ENCODE results near the gene CDK9. TPM values are rescaled to one million over a fixed set of nuclear protein-coding genes. Genes with fewer than 3 reads are reported as not detected.

The CDK9 gene
- total RNA-seq, 1 experiment from 2014 or later: 37.3 TPM

DNA sequence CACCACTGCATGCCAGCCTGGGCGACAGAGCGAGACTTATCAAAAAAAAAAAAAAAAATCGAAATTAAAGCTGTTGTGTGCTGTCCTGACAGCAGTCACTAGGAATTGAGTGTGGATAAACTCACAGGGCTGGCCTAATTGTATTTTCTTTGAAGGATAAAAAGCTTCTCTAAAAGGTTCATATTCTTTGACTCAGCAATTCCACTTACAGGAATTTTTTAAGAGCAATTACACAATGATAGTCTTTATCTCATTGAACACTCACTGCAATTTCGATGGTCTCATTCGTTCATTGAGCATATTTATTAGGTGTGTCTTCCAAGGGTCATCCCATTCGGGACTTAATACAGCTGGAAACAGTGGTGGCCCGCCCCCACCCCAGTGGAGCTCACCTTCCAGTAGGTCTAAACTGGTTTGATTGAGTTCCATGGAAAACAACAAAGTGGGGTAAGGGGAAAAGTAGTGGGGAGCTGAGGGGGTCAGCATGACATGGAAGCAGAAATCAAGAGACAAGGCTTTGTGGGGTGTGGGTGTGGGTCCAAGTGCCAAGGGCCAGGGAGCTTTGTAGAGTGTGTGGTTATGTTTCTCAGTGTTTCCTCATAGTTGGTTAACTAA lies 6.7 kb downstream of the CDK9 start:
- H3F3A ChIP-seq (ENCODE audit: low read length, unreplicated experiment): no peaks in the 10 kb centered on the region
- BruUV-seq (replicated peaks): no TSS peak
- intact Hi-C loops (cut with micrococcal nuclease): no loop called here
- no peak overlapping the region for H3K4me2 ChIP-seq (ENCODE audit: low read length)
- no peak overlapping the region for H3K27ac ChIP-seq (ENCODE audit: low read length)
- H4K20me1 ChIP-seq (ENCODE audit: low read length): peaks cover 21% of the 10 kb centered on the region
- CTCF ChIA-PET: no interaction called here
- H3K27me3 ChIP-seq (ENCODE audit: low read length): no peaks in the 10 kb centered on the region
- TF ChIP-seq, protein P1, sequence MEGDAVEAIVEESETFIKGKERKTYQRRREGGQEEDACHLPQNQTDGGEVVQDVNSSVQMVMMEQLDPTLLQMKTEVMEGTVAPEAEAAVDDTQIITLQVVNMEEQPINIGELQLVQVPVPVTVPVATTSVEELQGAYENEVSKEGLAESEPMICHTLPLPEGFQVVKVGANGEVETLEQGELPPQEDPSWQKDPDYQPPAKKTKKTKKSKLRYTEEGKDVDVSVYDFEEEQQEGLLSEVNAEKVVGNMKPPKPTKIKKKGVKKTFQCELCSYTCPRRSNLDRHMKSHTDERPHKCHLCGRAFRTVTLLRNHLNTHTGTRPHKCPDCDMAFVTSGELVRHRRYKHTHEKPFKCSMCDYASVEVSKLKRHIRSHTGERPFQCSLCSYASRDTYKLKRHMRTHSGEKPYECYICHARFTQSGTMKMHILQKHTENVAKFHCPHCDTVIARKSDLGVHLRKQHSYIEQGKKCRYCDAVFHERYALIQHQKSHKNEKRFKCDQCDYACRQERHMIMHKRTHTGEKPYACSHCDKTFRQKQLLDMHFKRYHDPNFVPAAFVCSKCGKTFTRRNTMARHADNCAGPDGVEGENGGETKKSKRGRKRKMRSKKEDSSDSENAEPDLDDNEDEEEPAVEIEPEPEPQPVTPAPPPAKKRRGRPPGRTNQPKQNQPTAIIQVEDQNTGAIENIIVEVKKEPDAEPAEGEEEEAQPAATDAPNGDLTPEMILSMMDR (conservative IDR thresholded peaks at IDR 0.05; ENCODE audit: low read depth, low read length): no peak
- no peak for TF ChIP-seq EZH2 (IDR thresholded peaks at IDR 0.05; ENCODE audit: low read length, unreplicated experiment)
- TF ChIP-seq EZH2phosphoT487 (IDR thresholded peaks at IDR 0.05; ENCODE audit: borderline replicate concordance, low read length): no peak
- H3K9me2 ChIP-seq (replicated peaks; ENCODE audit: low read length): no peaks in the 10 kb centered on the region
- H3K4me3 ChIP-seq (ENCODE audit: low read length): no peak overlapping the region
- H3K9me3 ChIP-seq (ENCODE audit: low read length): no peaks in the 10 kb centered on the region
- no peak for ATAC-seq
- peaks cover 26% of the 10 kb centered on the region for H3K79me2 ChIP-seq (ENCODE audit: low read length)
- no peak overlapping the region for H2AFZ ChIP-seq (ENCODE audit: low read length)
- H3K4me1 ChIP-seq (ENCODE audit: insufficient read depth, low read length): peaks cover under 1% of the 10 kb centered on the region; the same call in 1 of the 2 replicates
- POLR2A ChIA-PET (ENCODE audit: unreplicated experiment): no interaction called here
- H3K9ac ChIP-seq (ENCODE audit: low read length): no peak overlapping the region
- H3K36me3 ChIP-seq (ENCODE audit: low read depth, low read length): peaks cover 38% of the 10 kb centered on the region
- no peak for DNase-seq

DNA sequence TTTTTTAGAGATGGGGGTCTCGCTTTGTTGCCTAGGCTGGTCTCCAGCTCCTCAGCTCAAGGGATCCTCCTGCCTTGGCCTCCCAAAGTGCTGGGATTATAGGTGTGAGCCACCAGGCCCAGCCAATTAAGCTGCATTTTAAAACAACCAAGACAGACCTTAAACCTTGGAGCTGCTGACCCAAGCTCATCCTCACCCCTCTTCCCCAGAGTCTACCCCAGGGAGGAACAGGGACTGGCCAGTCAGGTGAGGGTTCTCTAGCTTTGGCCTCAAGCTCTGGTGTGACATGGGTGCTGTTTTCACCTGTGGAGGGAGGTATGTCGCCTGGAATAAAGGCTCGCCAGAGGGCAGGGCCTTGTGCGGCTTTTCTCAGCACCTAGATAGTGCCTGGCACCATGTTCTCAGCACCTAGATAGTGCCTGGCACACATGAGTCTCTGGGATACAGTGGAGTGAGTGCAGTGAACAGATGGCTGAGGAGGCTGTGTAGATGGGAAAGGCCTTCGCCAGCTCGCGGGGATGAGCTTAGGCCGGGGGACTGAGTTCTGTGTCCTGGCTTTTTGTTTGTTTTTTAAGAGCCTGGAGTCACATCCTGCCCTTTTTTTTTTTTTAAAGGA lies 7.4 kb downstream of the CDK9 start:
- intact Hi-C loops (cut with micrococcal nuclease): no loop called here
- H3K4me1 ChIP-seq (ENCODE audit: insufficient read depth, low read length): no peaks in the 10 kb centered on the region
- H3K27me3 ChIP-seq (ENCODE audit: low read length): no peaks in the 10 kb centered on the region
- no peaks in the 10 kb centered on the region for H3K9me3 ChIP-seq (ENCODE audit: low read length)
- ChIA-PET CTCF (no interaction called here), POLR2A (ENCODE audit: unreplicated experiment) (no interaction called here)
- peak; percentile 64 for ATAC-seq
- H3K36me3 ChIP-seq (ENCODE audit: low read depth, low read length): peaks cover 31% of the 10 kb centered on the region
- H3K27ac ChIP-seq (ENCODE audit: low read length): no peak overlapping the region
- DNase-seq: no peak
- TF ChIP-seq, protein P1 (conservative IDR thresholded peaks at IDR 0.05; ENCODE audit: low read depth, low read length): no peak
- no peak overlapping the region for H3K9ac ChIP-seq (ENCODE audit: low read length)
- H4K20me1 ChIP-seq (ENCODE audit: low read length): peaks cover 14% of the 10 kb centered on the region
- no peaks in the 10 kb centered on the region for H3F3A ChIP-seq (ENCODE audit: low read length, unreplicated experiment)
- no TSS peak for BruUV-seq (replicated peaks)
- no peak overlapping the region for H2AFZ ChIP-seq (ENCODE audit: low read length)
- peaks cover 19% of the 10 kb centered on the region for H3K79me2 ChIP-seq (ENCODE audit: low read length)
- no peak overlapping the region for H3K4me3 ChIP-seq (ENCODE audit: low read length)
- no peaks in the 10 kb centered on the region for H3K9me2 ChIP-seq (replicated peaks; ENCODE audit: low read length)
- H3K4me2 ChIP-seq (ENCODE audit: low read length): no peak overlapping the region

DNA sequence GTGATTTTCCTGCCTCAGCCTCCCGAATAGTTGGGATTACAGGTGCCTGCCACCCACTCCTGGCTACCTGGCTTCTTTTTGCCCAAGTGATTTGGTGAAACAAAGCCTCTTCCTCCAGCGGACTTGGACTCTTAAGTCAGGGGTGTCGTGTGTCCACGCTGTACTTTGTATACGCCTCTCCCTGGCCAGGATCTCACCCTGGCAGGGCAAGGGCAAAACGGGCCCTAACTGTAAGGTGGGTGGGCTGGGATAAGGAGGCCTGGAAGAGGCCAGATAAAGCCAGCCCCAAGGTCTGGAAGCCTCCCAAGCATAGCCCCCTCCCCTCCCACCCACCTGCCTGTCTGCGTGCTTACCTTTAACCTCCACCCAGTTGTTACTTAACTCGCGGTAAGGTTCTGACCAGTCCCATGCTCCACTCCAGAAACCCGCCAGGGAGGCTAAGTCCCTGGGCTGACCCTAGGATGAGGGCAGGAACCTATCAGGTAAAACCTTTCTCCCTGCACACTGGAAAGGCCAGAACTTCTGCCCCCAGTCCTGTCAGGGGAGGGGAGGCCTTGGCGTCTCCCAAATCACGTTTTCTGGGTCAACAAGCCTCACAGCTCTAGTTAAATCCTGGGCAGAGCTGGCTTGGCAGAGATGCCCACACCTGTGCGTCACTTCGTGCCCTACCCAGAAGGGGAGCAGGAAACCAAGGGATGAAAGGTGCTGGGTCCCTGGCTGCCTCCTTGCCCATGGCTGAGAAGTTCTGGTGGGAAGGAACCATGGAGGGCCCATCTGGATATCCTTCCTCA lies 8.4 kb downstream of the CDK9 start:
- ChIA-PET POLR2A (ENCODE audit: unreplicated experiment) (no interaction called here), CTCF (no interaction called here)
- H3K27me3 ChIP-seq (ENCODE audit: low read length): no peaks in the 10 kb centered on the region
- no peaks in the 10 kb centered on the region for H3K9me2 ChIP-seq (replicated peaks; ENCODE audit: low read length)
- H2AFZ ChIP-seq (ENCODE audit: low read length): no peak overlapping the region
- H3K4me2 ChIP-seq (ENCODE audit: low read length): no peak overlapping the region
- no peak overlapping the region for H3K27ac ChIP-seq (ENCODE audit: low read length)
- no peak overlapping the region for H3K4me3 ChIP-seq (ENCODE audit: low read length)
- no peaks in the 10 kb centered on the region for H3F3A ChIP-seq (ENCODE audit: low read length, unreplicated experiment)
- TF ChIP-seq EZH2phosphoT487 (IDR thresholded peaks at IDR 0.05; ENCODE audit: borderline replicate concordance, low read length) (no peak), EZH2 (IDR thresholded peaks at IDR 0.05; ENCODE audit: low read length, unreplicated experiment) (no peak)
- TF ChIP-seq, protein P1 (conservative IDR thresholded peaks at IDR 0.05; ENCODE audit: low read depth, low read length): no peak
- H3K4me1 ChIP-seq (ENCODE audit: insufficient read depth, low read length): no peaks in the 10 kb centered on the region
- H4K20me1 ChIP-seq (ENCODE audit: low read length): peaks cover 5% of the 10 kb centered on the region; the same call in 1 of the 2 replicates
- intact Hi-C loops (cut with micrococcal nuclease): no loop called here
- ATAC-seq (no peak), DNase-seq (no peak)
- no peaks in the 10 kb centered on the region for H3K9me3 ChIP-seq (ENCODE audit: low read length)
- no peak overlapping the region for H3K9ac ChIP-seq (ENCODE audit: low read length)
- peaks cover 9% of the 10 kb centered on the region; the same call in 1 of the 2 replicates for H3K79me2 ChIP-seq (ENCODE audit: low read length)
- no TSS peak for BruUV-seq (replicated peaks)
- H3K36me3 ChIP-seq (ENCODE audit: low read depth, low read length): peaks cover 21% of the 10 kb centered on the region

Data from PC-3 (cell line).